Measurements from ENCODE around the gene RBM15.

Gene RBM15

DNA sequence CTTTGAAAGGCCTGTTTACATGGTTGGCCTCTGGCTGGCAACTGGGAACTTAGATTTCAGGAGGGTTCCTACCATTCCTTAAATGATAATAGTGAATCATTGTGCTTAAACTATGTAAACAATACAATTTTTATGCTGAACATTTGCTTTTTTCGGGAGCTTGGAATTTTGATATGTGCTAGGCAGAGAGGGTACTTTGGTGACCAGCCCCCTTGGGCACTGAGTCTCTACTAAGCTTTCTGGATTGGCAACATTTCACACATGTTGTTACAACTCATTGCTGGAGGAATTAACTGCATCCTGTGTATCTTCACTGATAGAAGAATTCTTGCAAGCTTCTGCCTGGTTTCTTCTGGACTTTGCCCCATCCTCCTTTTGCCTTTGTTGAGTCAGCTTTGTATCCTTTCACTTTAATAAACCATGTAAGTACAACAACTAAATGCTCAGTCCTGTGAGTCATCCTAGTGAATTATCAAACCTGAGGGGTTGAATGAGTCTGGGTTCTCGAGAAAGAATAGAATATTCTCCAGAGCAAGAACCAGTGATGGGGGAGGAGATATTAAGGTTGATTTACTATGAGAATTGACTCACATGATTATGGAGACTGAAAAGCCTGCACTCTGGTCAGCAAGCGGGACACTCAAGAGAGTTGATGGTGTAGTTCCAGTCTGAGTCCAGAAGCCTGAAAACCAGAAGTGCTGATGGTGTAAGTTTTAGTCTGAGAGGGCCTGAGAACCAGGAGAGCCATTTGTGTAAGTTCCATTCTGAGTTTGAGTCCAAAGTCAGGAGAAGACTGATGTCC is 54.7 kb downstream of the RBM15 start:
- in situ Hi-C loops (cut with MboI; ENCODE audit: low sequenced_read_pairs): no loop called here

DNA sequence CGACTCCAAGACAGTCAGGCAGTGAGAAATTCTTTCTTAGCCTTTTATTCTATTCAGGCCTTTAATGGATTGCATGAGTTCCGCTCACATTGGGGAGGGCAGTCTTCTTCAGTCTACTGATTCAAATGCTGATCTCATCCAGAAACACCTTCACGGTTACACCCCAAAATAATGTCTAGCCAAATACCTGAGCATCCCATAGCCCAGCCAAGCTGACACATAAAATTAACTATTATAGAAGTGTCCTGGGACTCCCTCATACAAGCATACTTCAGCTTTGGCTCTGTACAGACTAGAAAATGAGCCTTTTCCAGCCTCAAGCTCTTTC is 55.3 kb downstream of the RBM15 start:
- in situ Hi-C loops (cut with MboI; ENCODE audit: low sequenced_read_pairs): no loop called here

Measured in hTERT RPE-1 (cell line).